MCF 10A (cell line): ENCODE results near the gene BLOC1S1. TPM values are rescaled to one million over a fixed set of nuclear protein-coding genes. Genes with fewer than 3 reads are reported as not detected.
A peak's percentile ranks its signal among the peaks of the same experiment; 100 is the strongest.

Source experiments
- Bru-seq: library from RNA; stranded (reverse); fragments of 400-500 nt; gene quantifications from one replicate; lab custom pipeline; 2021; lab: Mats Ljungman, UMichigan
- BruChase-seq, 2 experiments: library from RNA; stranded (reverse); fragments of 400-500 nt; gene quantifications; one replicate each; lab custom pipeline; 2021; lab: Mats Ljungman, UMichigan
- BruUV-seq: library from RNA; stranded (reverse); fragments of 400-500 nt; replicated peaks from 2 replicates; lab custom pipeline; 2021; lab: Mats Ljungman, UMichigan
- CTCF ChIA-PET: fragments of 300-600 bp; sonication (Branson Sonifier 250); formaldehyde crosslinking; extraction: SDS; loops from one replicate; lab custom pipeline; 2021; ENCODE audit warnings: antibody characterized with exemption, inconsistent platforms; lab: Yijun Ruan, JAX
- POLR2A ChIA-PET: fragments of 300-600, 350-650 bp; sonication (Branson Sonifier 250); formaldehyde crosslinking; extraction: SDS; loops from one replicate; lab custom pipeline; 2020; ENCODE audit warnings: antibody characterized with exemption, inconsistent platforms; lab: Yijun Ruan, JAX
- DNase-seq: peaks from one replicate; pipeline ENCODE4 v3.0.0-alpha.2; 2018; ENCODE audit not compliant: unreplicated experiment
- H3K27ac Mint-ChIP-seq: one replicate; pipeline ENCODE4 v1.8.0; 2022; ENCODE audit warnings: mild to moderate bottlenecking, low read depth, mixed read lengths; ENCODE audit not compliant: unreplicated experiment
- H3K27me3 Mint-ChIP-seq: one replicate; pipeline ENCODE4 v1.8.0; 2022; ENCODE audit warnings: mixed read lengths; ENCODE audit not compliant: insufficient read depth, unreplicated experiment
- H3K36me3 Mint-ChIP-seq: one replicate; pipeline ENCODE4 v1.8.0; 2022; ENCODE audit warnings: mild to moderate bottlenecking, moderate library complexity, mixed read lengths; ENCODE audit not compliant: insufficient read depth, unreplicated experiment
- H3K4me1 Mint-ChIP-seq: one replicate; pipeline ENCODE4 v1.8.0; 2022; ENCODE audit warnings: mixed read lengths; ENCODE audit not compliant: insufficient read depth, unreplicated experiment
- H3K4me3 Mint-ChIP-seq: one replicate; pipeline ENCODE4 v1.8.0; 2022; ENCODE audit warnings: mild to moderate bottlenecking, moderate library complexity, mixed read lengths; ENCODE audit not compliant: unreplicated experiment
- H3K9me3 Mint-ChIP-seq: one replicate; pipeline ENCODE4 v1.8.0; 2022; ENCODE audit warnings: mixed read lengths; ENCODE audit not compliant: unreplicated experiment
- intact Hi-C: fragments of 100-400 bp; cut with micrococcal nuclease; formaldehyde crosslinking; loops from 2 replicates; pipeline ENCODE4 v1.14.1; 2022
- long read RNA-seq: library from polyadenylated mRNA; stranded (forward); transcript quantifications from one replicate; pipeline ENCODE4 v2.0.0, GENCODE V29; 2022
- total RNA-seq: library from RNA; stranded (reverse); gene quantifications from 2 replicates; pipeline ENCODE4 v1.2.3, GENCODE V29; 2022
- TF ChIP-seq, protein P1 (sequence below): fragments of 200-600 bp; IDR thresholded peaks from one replicate; pipeline ENCODE4 v1.8.0; 2022; ENCODE audit warnings: antibody characterized with exemption, mild to moderate bottlenecking; ENCODE audit not compliant: unreplicated experiment

The BLOC1S1 gene
- total RNA-seq (75.8 and 84.3 TPM in 2 replicates), Bru-seq, nascent RNA (percentile 88 among the genes with signal in this experiment), BruChase-seq, experiment 1, labeled RNA remaining after a 6-hour chase (percentile 86 among the genes with signal in this experiment), BruChase-seq, experiment 2, labeled RNA remaining after a 2-hour chase (percentile 79 among the genes with signal in this experiment)
- long read RNA-seq, transcript BLOC1S1-203 (4 exons, 571 nt): major isoform, 75 of 88 reads
- long read RNA-seq, transcript BLOC1S1-201 (4 exons, 837 nt): minor isoform, 8 of 88 reads
- long read RNA-seq, partial matches to known transcripts: 0 of 88 reads
- long read RNA-seq, other reads (novel, unspliced or antisense): 2 of 88 reads

DNA sequence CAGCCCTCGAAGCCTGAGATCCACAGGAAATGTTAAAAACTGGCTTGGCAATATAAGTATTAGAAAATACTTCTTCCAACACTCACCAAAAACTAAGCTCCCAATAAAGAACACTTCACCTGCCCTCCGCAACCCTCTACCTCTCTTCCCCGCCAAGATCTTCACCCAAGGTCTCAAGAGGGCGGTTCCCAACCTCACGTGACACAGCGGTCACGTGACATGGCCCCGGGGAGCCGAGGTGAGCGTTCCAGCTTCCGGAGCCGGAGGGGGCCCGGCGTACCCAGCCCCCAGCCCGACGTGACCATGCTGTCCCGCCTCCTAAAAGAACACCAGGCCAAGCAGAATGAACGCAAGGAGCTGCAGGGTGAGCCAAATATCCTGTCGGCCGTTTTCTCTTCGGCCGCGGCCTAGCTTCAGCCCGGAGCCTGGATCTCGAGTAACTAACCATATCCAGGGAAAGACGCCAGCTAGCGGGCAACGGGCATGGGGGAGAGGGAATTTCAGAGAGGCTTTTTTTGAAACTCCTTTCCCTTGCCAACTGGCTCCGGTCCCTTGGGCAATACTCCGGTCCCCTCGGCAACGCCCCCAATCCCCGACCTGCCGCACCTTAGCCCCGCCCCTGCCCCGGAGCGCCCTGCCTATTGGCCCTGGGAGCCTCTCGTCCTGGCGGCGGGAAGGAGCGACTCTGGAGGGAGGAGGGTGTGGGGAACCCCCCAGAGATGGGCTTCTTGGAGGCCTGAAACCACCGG, at the start of gene BLOC1S1:
Gene BLOC1S1 (plus strand): TSS at position 214 of the 749 bp plus-strand sequence. CDS start 6 bp downstream, at position 220.
- CTCF ChIA-PET: interaction anchor here (0.6 to 1.5 kb wide), 6 partner anchors 9 to 505 kb away, joined by 3 to 5 read pairs (median 4); partner anchors contain the start of gene CD63
- Mint-ChIP-seq H3K36me3 (peaks cover 8% of the 10 kb centered on the region), H3K4me1 (peaks cover 31% of the 10 kb centered on the region), H3K27ac (peak within 1 kb of the TSS; percentile 79), H3K27me3 (no peaks in the 10 kb centered on the region), H3K9me3 (no peaks in the 10 kb centered on the region), H3K4me3 (peak within 1 kb of the TSS; percentile 80)
- TF ChIP-seq, protein P1, sequence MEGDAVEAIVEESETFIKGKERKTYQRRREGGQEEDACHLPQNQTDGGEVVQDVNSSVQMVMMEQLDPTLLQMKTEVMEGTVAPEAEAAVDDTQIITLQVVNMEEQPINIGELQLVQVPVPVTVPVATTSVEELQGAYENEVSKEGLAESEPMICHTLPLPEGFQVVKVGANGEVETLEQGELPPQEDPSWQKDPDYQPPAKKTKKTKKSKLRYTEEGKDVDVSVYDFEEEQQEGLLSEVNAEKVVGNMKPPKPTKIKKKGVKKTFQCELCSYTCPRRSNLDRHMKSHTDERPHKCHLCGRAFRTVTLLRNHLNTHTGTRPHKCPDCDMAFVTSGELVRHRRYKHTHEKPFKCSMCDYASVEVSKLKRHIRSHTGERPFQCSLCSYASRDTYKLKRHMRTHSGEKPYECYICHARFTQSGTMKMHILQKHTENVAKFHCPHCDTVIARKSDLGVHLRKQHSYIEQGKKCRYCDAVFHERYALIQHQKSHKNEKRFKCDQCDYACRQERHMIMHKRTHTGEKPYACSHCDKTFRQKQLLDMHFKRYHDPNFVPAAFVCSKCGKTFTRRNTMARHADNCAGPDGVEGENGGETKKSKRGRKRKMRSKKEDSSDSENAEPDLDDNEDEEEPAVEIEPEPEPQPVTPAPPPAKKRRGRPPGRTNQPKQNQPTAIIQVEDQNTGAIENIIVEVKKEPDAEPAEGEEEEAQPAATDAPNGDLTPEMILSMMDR: no peak
- TSS peak; percentile 37 for BruUV-seq
- DNase-seq: peak; percentile 92
- intact Hi-C loops: no loop called here
- POLR2A ChIA-PET: interaction anchor here (0.7 to 2.6 kb wide), 10 partner anchors 9 to 1135 kb away, joined by 3 to 25 read pairs (median 3); partner anchors contain the start of genes CD63 and SARNP

DNA sequence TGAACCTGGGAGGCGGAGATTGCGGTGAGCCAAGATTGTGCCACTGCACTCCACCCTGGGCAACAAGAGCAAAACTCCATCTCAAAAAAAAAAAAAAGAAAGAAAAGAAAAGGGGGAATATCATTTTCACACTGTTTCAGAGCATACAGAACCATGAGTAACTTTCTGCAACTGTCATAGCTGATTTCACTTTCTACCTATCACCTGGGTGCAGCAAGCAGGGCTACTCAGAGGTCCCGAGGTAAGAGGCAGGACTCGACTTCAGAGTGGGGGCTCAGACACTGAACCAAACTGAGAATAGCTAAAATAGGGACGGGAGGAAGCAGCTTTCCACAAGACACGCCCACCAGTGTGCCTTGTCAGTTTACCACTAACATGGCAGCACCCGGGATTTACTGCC, 49.3 kb upstream of the BLOC1S1 start:
- H3K36me3 Mint-ChIP-seq: no peaks in the 10 kb centered on the region
- no peaks in the 10 kb centered on the region for H3K9me3 Mint-ChIP-seq
- ChIA-PET CTCF (interaction anchor here (0.9 to 1.2 kb wide), 2 partner anchors 10 kb away, joined by 4 to 6 read pairs; no protein-coding TSS in a partner anchor), POLR2A (no interaction called here)
- H3K4me1 Mint-ChIP-seq: no peaks in the 10 kb centered on the region
- DNase-seq: no peak
- H3K4me3 Mint-ChIP-seq: no peak overlapping the region
- BruUV-seq: no TSS peak
- intact Hi-C loops: no loop called here
- H3K27me3 Mint-ChIP-seq: peaks cover 4% of the 10 kb centered on the region
- no peak overlapping the region for H3K27ac Mint-ChIP-seq
- TF ChIP-seq, protein P1: no peak

DNA sequence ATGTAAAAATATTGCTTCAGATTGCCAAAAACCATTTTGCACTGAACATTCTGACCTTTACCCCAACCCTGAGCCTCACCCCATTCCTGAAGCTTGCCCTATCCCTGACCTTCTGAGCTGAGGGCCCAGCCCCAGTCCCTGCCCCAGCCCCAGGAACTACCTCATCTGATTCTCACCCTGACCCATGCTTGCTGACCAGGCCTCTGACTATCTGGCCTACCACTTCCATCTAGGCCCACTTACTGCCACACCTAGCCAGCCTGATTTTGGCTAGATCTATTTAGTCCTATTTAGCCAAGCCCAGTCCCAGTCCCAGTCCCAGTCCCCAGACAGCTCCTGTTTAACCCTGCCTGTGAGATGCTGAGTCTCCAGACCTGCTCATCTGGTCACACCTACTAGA, 45.6 kb upstream of the BLOC1S1 start:
- POLR2A ChIA-PET: no interaction called here
- no peaks in the 10 kb centered on the region for H3K9me3 Mint-ChIP-seq
- intact Hi-C loops: no loop called here
- CTCF ChIA-PET: no interaction called here
- H3K4me1 Mint-ChIP-seq: no peaks in the 10 kb centered on the region
- H3K4me3 Mint-ChIP-seq: no peak overlapping the region
- DNase-seq: no peak
- no peaks in the 10 kb centered on the region for H3K36me3 Mint-ChIP-seq
- H3K27ac Mint-ChIP-seq: no peak overlapping the region
- no peaks in the 10 kb centered on the region for H3K27me3 Mint-ChIP-seq
- TF ChIP-seq, protein P1: no peak
- no TSS peak for BruUV-seq

DNA sequence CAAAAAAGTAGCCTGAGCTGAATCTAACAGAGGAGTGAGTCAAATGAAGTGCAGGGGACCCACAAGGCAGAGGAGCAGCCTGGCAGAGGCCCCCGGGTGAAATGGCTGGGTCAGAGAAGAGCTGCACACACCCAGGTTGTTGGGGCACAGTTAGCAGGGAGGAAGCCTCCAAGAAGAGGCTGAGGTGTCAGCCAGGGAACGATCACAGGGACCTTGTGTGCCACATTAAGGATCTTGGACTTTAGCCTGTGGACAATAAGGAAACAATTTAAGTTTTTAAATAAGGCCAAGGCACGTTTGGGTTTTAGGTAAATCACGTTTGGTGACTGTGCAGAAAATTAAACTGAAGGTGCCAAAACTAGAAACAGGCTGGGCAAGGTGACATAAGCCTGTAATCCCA, 44.1 kb upstream of the BLOC1S1 start:
- BruUV-seq: no TSS peak
- TF ChIP-seq, protein P1: no peak
- Mint-ChIP-seq H3K4me1 (peaks cover 5% of the 10 kb centered on the region), H3K9me3 (no peaks in the 10 kb centered on the region), H3K27me3 (no peaks in the 10 kb centered on the region), H3K4me3 (no peak overlapping the region), H3K36me3 (no peaks in the 10 kb centered on the region), H3K27ac (no peak overlapping the region)
- intact Hi-C loops: no loop called here
- CTCF ChIA-PET: interaction anchor here (1.3 kb wide), 1 partner anchor 20 kb away, joined by 4 read pairs; no protein-coding TSS in a partner anchor
- POLR2A ChIA-PET: no interaction called here
- no peak for DNase-seq
